ENCODE data around the gene B4GALNT2.
"Not testable (repeated sequence)": the region's sequence is repeated elsewhere in the genome, so short reads cannot be mapped to it uniquely, and the experiment has no call there.

The B4GALNT2 gene

DNA sequence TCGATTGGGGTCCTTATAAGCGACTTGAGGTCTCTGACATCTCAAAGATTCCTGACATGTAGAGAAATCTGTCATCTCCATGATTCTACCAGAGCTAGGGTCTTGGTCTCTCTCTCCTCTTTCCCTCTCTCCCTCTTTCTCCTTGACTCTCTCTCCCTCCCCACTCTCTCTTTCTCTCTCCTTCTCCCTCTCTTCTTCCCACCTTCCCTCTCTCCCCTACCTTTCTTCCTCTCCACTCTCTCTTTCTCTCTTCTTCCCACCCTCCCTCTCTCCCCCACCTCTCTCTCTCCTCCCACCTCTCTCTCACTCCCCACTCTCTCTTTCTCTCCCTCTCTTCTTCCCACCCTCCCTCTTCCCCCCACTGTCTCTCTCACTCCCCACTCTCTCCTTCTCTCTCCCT lies 32.6 kb downstream of the B4GALNT2 start:
- Mint-ChIP-seq H3K9me3 (peaks cover 8% of the 10 kb centered on the region), H3K27me3 (ENCODE audit: low read depth, poor library complexity) (peaks cover 78% of the 10 kb centered on the region), H3K36me3 (ENCODE audit: low read depth) (no peaks in the 10 kb centered on the region), H3K27ac (no peak overlapping the region), H3K4me1 (no peaks in the 10 kb centered on the region), H3K4me3 (no peak overlapping the region)
- TF ChIP-seq, protein P1, sequence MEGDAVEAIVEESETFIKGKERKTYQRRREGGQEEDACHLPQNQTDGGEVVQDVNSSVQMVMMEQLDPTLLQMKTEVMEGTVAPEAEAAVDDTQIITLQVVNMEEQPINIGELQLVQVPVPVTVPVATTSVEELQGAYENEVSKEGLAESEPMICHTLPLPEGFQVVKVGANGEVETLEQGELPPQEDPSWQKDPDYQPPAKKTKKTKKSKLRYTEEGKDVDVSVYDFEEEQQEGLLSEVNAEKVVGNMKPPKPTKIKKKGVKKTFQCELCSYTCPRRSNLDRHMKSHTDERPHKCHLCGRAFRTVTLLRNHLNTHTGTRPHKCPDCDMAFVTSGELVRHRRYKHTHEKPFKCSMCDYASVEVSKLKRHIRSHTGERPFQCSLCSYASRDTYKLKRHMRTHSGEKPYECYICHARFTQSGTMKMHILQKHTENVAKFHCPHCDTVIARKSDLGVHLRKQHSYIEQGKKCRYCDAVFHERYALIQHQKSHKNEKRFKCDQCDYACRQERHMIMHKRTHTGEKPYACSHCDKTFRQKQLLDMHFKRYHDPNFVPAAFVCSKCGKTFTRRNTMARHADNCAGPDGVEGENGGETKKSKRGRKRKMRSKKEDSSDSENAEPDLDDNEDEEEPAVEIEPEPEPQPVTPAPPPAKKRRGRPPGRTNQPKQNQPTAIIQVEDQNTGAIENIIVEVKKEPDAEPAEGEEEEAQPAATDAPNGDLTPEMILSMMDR (IDR thresholded peaks at IDR 0.05), result no peak
- DNase-seq, result no peak

- no peaks in the 10 kb centered on the region for H3K36me3 Mint-ChIP-seq (ENCODE audit: low read depth)
- H3K4me3 Mint-ChIP-seq, result no peak overlapping the region
- H3K27ac Mint-ChIP-seq, result no peak overlapping the region
- H3K27me3 Mint-ChIP-seq (ENCODE audit: low read depth, poor library complexity), result peaks cover 85% of the 10 kb centered on the region
- TF ChIP-seq, protein P1 (IDR thresholded peaks at IDR 0.05), result no peak
- peaks cover 27% of the 10 kb centered on the region for H3K9me3 Mint-ChIP-seq
- DNase-seq, result no peak
- H3K4me1 Mint-ChIP-seq, result no peaks in the 10 kb centered on the region
Measured at GRCh38 chr17:49168706-49169105, 36.1 kb downstream of the B4GALNT2 start.

- no peak for DNase-seq
- no peak overlapping the region for H3K4me3 Mint-ChIP-seq
- peaks cover 38% of the 10 kb centered on the region for H3K9me3 Mint-ChIP-seq
- no peaks in the 10 kb centered on the region for H3K36me3 Mint-ChIP-seq (ENCODE audit: low read depth)
- TF ChIP-seq, protein P1 (IDR thresholded peaks at IDR 0.05), result no peak
- no peak overlapping the region for H3K27ac Mint-ChIP-seq
- H3K27me3 Mint-ChIP-seq (ENCODE audit: low read depth, poor library complexity), result peaks cover 79% of the 10 kb centered on the region
- no peaks in the 10 kb centered on the region for H3K4me1 Mint-ChIP-seq
Measured at GRCh38 chr17:49170216-49170615, 37.6 kb downstream of the B4GALNT2 start.

GRCh38 chr17:49170711-49171110 lies 38.1 kb downstream of the B4GALNT2 start:
- Mint-ChIP-seq H3K27me3 (ENCODE audit: low read depth, poor library complexity) (peaks cover 75% of the 10 kb centered on the region), H3K9me3 (peaks cover 43% of the 10 kb centered on the region)
- not testable (repeated sequence) for H3K36me3 Mint-ChIP-seq (ENCODE audit: low read depth)

GRCh38 chr17:49175978-49176377 lies 43.4 kb downstream of the B4GALNT2 start:
- H3K36me3 Mint-ChIP-seq (ENCODE audit: low read depth); H3K27ac Mint-ChIP-seq; H3K4me1 Mint-ChIP-seq; DNase-seq; H3K4me3 Mint-ChIP-seq: not testable (repeated sequence)
- peaks cover 33% of the 10 kb centered on the region for H3K27me3 Mint-ChIP-seq (ENCODE audit: low read depth, poor library complexity)
- peaks cover 51% of the 10 kb centered on the region for H3K9me3 Mint-ChIP-seq

More at GRCh38 chr17:49170711-49171110, 38.1 kb downstream of the B4GALNT2 start:
- H3K4me1 Mint-ChIP-seq, H3K27ac Mint-ChIP-seq, H3K4me3 Mint-ChIP-seq, DNase-seq: not testable (repeated sequence)

DNA sequence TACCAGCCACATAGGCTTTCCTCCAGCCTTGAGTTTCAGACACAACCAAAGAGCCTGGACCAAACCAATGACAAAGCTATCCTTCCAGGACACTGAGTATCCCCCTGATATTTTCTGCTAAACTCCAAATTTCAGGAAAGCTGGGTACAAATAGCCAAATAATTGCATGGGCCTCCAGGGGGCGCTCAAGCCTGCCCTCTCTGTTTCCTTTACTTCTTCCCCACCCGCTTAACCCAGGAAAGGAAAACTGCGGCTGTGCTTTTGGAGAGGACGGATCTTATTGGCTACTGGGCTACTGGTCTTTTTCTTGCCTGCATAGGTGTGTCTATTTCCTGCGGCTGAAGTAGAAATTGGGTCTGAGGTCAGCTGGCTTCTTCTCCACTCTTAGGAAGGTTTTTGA lies 47.7 kb downstream of the B4GALNT2 start:
- Mint-ChIP-seq H3K4me3 (no peak overlapping the region), H3K27me3 (ENCODE audit: low read depth, poor library complexity) (peaks cover 9% of the 10 kb centered on the region), H3K36me3 (ENCODE audit: low read depth) (no peaks in the 10 kb centered on the region), H3K4me1 (no peaks in the 10 kb centered on the region), H3K9me3 (peaks cover 52% of the 10 kb centered on the region), H3K27ac (no peak overlapping the region)
- TF ChIP-seq, protein P1 (IDR thresholded peaks at IDR 0.05), result peak; percentile 66
- peak; percentile 72 for DNase-seq

DNA sequence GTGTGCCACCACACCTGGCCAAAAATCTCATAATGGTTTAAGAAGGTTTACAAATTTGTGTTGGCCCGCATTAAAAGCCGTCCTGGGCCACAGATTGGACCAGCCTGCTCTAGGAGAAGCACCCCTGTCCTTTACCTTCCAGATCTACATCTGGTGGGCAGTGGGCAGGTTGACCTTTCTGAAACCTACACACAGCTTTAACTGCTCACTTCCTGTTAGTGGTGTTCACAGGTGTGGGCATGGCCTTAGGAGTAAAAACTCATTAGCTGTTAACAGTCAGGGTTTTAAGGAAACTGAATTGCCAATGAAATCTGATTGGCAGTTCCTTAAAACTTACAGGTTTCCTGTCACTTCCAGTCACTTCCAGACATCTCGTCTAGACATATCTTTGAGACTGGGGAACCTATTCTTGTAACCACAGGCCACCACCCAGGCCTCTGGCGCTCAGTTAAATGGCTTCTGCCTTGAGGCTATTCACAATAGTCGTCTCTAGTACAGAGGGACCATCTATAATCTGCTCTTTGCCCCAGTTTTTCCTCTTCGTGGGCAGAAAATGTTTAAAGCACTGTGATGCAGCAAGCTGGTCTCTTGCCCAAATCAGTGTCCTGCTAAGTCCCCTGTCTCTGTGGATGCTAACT lies 48.5 kb downstream of the B4GALNT2 start:
- TF ChIP-seq, protein P1 (IDR thresholded peaks at IDR 0.05), result no peak
- H3K4me1 Mint-ChIP-seq, result no peaks in the 10 kb centered on the region
- H3K27ac Mint-ChIP-seq, result no peak overlapping the region
- no peaks in the 10 kb centered on the region for H3K36me3 Mint-ChIP-seq (ENCODE audit: low read depth)
- peaks cover 11% of the 10 kb centered on the region for H3K27me3 Mint-ChIP-seq (ENCODE audit: low read depth, poor library complexity)
- H3K4me3 Mint-ChIP-seq, result no peak overlapping the region
- H3K9me3 Mint-ChIP-seq, result peaks cover 52% of the 10 kb centered on the region
- no peak for DNase-seq
